NCI-H1105 (cell line): ENCODE measurements around the gene GPANK1.
"Not testable (repeated sequence)": the region's sequence is repeated elsewhere in the genome, so short reads cannot be mapped to it uniquely, and the experiment has no call there.

ENCODE experiments used
- DNase-seq: peaks from one replicate; lab custom pipeline; 2025; lab: John Stamatoyannopoulos, UW

The GPANK1 gene

GRCh38 chr6:31664790-31665500 is at the start of gene GPANK1:
GPANK1 (minus strand) TSS chr6:31664997; CDS start chr6:31664478, 519 bp downstream.
- peak; percentile 95 for DNase-seq

- no peak for DNase-seq
These were observed 49.3 kb upstream of the GPANK1 start for GRCh38 chr6:31713991-31714684.

DNA sequence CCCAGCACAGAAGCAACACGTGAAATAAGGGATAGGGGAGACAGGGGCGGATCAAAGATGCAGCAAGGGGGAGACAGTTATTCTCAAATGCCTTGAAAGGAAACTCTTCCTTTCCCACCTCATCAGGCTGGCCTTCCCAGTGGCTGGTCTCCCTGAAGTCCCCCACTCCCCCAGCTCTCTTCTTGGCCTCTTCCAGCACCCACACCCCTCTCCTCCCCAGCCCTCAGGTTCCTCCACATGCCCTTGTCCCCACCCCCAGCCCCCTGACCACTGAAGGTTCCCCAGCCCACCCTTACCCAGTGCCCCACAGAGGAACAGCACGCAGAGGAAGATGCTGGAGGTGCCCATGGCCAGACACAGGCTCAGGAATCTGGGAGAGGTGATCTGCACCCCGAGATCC is 48.7 kb upstream of the GPANK1 start:
- DNase-seq = no peak

GRCh38 chr6:31712296-31712695 is 47.5 kb upstream of the GPANK1 start:
- no peak for DNase-seq

- DNase-seq = no peak
These were observed 46.4 kb upstream of the GPANK1 start for GRCh38 chr6:31711233-31711632.

GRCh38 chr6:31710523-31711219 is 45.9 kb upstream of the GPANK1 start:
- no peak for DNase-seq

- DNase-seq = not testable (repeated sequence)
These were observed 44.4 kb upstream of the GPANK1 start for GRCh38 chr6:31709157-31709556.

- DNase-seq = no peak
These were observed 43.4 kb upstream of the GPANK1 start for GRCh38 chr6:31708224-31708623.

DNA sequence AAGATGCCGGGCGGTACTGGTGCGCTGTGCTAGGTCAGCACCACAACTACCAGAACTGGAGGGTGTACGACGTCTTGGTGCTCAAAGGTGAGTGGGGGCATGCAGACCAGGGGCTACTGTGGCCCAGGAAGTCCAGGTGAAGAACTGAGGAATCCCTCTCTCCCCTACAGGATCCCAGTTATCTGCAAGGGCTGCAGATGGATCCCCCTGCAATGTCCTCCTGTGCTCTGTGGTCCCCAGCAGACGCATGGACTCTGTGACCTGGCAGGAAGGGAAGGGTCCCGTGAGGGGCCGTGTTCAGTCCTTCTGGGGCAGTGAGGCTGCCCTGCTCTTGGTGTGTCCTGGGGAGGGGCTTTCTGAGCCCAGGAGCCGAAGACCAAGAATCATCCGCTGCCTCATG is 42.9 kb upstream of the GPANK1 start:
- no peak for DNase-seq

DNA sequence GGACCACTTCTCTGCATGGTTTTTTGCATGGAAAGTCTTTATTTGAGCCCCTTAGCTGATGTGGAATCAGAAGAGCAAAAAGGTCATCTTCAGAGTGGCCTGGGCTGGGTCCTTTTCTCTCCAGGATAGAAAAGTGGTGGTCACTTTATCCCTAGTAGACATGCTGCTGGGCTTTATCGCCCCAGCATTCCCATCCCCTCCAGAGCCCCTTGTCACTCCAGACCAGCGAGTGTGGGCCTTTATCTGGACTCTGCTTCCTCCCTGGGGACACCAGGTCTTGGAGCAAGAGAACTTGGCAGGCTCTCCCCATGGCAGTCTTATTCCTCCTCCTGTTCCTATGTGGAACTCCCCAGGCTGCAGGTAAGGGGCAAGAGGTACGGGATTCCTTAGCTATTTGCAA is 41.8 kb upstream of the GPANK1 start, which contains the start of gene LY6G6F:
TSS of gene LY6G6F (plus strand) at position 268 of the 400 bp plus-strand sequence. CDS start at position 309, 41 bp downstream.
- no peak for DNase-seq

DNA sequence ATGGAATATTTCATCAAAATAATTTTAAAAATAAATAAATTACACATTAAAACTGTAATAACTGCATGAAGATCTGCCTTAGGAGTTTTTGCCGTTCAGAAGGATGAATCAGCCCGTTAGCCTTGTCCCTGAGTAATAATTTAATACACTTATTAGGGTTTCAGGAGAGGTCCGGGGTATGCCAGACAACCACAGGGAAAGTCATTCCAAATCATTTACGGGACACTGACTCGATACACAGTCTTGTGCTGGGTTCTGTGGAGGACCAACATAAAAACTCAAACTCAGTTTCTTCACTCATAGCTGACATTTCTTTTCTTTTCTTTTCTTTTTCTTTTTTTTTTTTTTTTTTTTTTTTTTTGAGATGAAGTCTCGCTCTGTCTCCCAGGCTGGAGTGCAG is 41.1 kb upstream of the GPANK1 start:
- DNase-seq = no peak

DNA sequence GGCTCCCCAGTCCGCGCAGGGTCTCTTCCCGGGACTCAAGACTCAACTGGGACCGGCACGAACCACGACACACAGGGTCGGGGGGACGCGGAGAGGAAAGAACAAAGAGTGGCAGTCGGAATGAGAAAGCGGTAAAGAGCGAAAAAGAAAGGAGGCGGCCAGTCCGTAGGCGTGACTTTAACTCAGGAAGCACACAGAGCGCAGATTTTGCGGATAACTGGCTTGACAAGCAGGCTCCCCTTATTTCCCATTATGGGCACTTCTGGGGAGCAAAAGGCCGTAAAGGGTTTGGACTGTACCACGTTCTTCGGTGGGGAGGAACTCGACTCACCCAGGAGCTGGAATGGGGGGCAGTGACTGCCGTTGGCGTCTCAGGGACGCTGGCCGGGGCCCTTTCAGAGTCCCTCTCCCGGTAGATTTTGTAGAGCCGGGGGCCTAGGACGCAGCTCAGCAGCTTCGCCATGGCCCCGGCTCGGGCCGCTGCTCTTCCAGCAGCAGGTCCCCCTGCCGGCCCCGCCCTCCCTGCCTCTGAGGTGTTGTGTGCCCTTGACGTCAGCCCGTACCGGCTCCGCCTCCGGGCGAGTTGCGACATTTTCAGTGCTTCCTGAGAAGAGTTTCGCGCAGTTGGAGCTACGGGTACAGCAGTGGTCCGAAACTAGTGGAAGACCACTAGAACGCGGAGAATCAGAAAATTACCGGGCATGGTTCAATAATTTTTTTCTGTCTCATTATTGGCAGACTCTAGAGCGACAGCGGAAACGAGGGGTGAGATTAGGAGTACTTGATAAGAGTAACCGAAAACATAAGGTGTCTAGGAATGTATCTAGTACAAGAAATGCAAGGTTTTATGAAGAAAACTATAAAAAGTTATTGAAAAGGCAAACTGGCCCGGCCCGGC is 38.3 kb upstream of the GPANK1 start, which contains the start of gene ABHD16A:
TSS of gene ABHD16A (minus strand) at position 506 of the 898 bp plus-strand sequence. CDS start at position 463, 43 bp downstream.
- DNase-seq = peak; percentile 97

GRCh38 chr6:31702405-31702818 is 37.6 kb upstream of the GPANK1 start:
- no peak for DNase-seq

GRCh38 chr6:31701666-31702404 is 37.0 kb upstream of the GPANK1 start:
- peak; percentile 22 for DNase-seq

- DNase-seq = no peak
These were observed 36.1 kb upstream of the GPANK1 start for GRCh38 chr6:31700740-31701401.

- DNase-seq = no peak
These were observed 32.8 kb upstream of the GPANK1 start for GRCh38 chr6:31697555-31697954.

- DNase-seq = no peak
These were observed 28.7 kb upstream of the GPANK1 start for GRCh38 chr6:31693535-31693934.

DNA sequence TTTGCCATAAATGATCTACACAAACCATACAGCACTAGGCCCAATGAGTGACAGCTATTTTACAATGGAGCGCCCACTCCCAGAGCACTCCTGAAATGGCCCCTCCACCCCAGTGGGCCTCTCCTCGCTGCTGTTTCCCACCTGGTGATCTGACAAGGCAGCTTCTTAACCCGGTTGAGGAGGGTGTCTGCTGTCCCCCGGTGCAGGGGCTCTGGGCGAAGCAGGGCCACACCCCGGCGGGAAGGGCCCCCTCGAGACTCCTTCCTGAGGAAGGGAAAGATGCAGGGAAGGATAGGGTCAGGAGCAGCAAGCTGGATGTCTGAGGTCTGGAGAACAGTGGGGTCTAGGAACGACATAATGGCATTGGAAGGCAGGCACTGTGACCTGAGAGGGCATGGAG is 28.1 kb upstream of the GPANK1 start:
- DNase-seq = no peak

- DNase-seq = no peak
These were observed 27.6 kb upstream of the GPANK1 start for GRCh38 chr6:31692353-31692752.

GRCh38 chr6:31691564-31692108 is 26.8 kb upstream of the GPANK1 start:
- DNase-seq = no peak
